H1 (cell line): Measurements from ENCODE around the gene CYP2J2. TPM values are rescaled to one million over a fixed set of nuclear protein-coding genes. Genes with fewer than 3 reads are reported as not detected.

Source experiments
- CTCF ChIA-PET: fragments of 300-600 bp; sonication (Branson Sonifier 250); formaldehyde crosslinking; loops from one replicate; lab custom pipeline; 2021; ENCODE audit not compliant: partially characterized antibody; lab: Charles Lee
- POLR2A ChIA-PET: fragments of 300-600 bp; sonication (Branson Sonifier 250); formaldehyde crosslinking; loops from one replicate; lab custom pipeline; 2021; ENCODE audit warnings: inconsistent platforms; ENCODE audit not compliant: partially characterized antibody; lab: Charles Lee
- DNase-seq, 2 experiments: peaks; one replicate each; pipeline versions ENCODE4 v3.0.0 to v3.0.0-alpha.2; 2010 to 2022; ENCODE audit warnings: low spot score in 2 of 2, low read depth in 1 of 2, mixed read lengths in 1 of 2
- FAIRE-seq: peaks from 2 replicates; lab custom pipeline; 2011; peaks lifted over from hg19 to GRCh38; lab: Jason Lieb, UNC
- H2AFZ ChIP-seq: 2 replicates; pipeline ENCODE4 v1.8.1; 2012; ENCODE audit warnings: low read length, inconsistent platforms
- H2AK5ac ChIP-seq: 2 replicates; pipeline ENCODE4 v1.6.1; 2013; ENCODE audit warnings: low read depth, low read length
- H2BK120ac ChIP-seq: replicated peaks from 2 replicates; pipeline ENCODE3; 2013; ENCODE audit warnings: low read depth, low read length, inconsistent platforms
- H2BK12ac ChIP-seq: 2 replicates; pipeline ENCODE4 v1.6.1; 2013; ENCODE audit warnings: low read depth, low read length
- H2BK15ac ChIP-seq: 2 replicates; pipeline ENCODE4 v1.6.1; 2013; ENCODE audit warnings: low read length
- H2BK20ac ChIP-seq: 2 replicates; pipeline ENCODE4 v1.6.1; 2013; ENCODE audit warnings: low read length
- H2BK5ac ChIP-seq: 2 replicates; pipeline ENCODE4 v1.6.1; 2013; ENCODE audit warnings: low read depth, low read length
- H3K14ac ChIP-seq: 2 replicates; pipeline ENCODE4 v1.6.1; 2013; ENCODE audit warnings: inconsistent platforms; ENCODE audit not compliant: insufficient read length
- H3K18ac ChIP-seq: 2 replicates; pipeline ENCODE4 v1.6.1; 2013; ENCODE audit warnings: low read length; ENCODE audit errors: extremely low read depth
- H3K23ac ChIP-seq: 2 replicates; pipeline ENCODE4 v1.6.1; 2013; ENCODE audit warnings: inconsistent platforms; ENCODE audit not compliant: insufficient read length
- H3K23me2 ChIP-seq: 2 replicates; pipeline ENCODE4 v1.6.1; 2013; ENCODE audit warnings: low read depth, low read length
- H3K27ac ChIP-seq: 2 replicates; pipeline ENCODE4 v1.6.1; 2011; ENCODE audit warnings: low read depth, low read length, inconsistent platforms
- H3K27me3 ChIP-seq, 4 experiments: replicated peaks in 1 of 4; 1 replicate in 1 of 4; 2 replicates in 3 of 4; pipeline versions ENCODE4 v1.6.1 to v1.8.1; 2011 to 2013; ENCODE audit warnings: low read length in 3 of 4, mild to moderate bottlenecking in 3 of 4, inconsistent platforms in 2 of 4, mixed read lengths in 2 of 4, moderate library complexity in 1 of 4; ENCODE audit not compliant: control insufficient read depth in 3 of 4, insufficient read depth in 3 of 4; ENCODE audit errors: extremely low read depth in 1 of 4
- H3K36me3 ChIP-seq, 4 experiments: 2 replicates each; pipeline versions ENCODE4 v1.6.1 to v1.8.1; 2011 to 2013; ENCODE audit warnings: mild to moderate bottlenecking in 4 of 4, low read length in 3 of 4, moderate library complexity in 2 of 4, control low read depth in 1 of 4, inconsistent platforms in 1 of 4; ENCODE audit not compliant: insufficient read depth in 4 of 4, control insufficient read depth in 2 of 4
- H3K4ac ChIP-seq: replicated peaks from 2 replicates; pipeline ENCODE3; 2013; ENCODE audit warnings: low read length, low read depth, mixed read lengths, inconsistent platforms; ENCODE audit not compliant: insufficient read length
- H3K4me1 ChIP-seq, 4 experiments: replicated peaks in 1 of 4; 1 replicate in 1 of 4; 2 replicates in 3 of 4; pipeline versions ENCODE4 v1.6.1 to v1.8.1; 2011 to 2013; ENCODE audit warnings: low read length in 3 of 4, inconsistent platforms in 2 of 4, mixed read lengths in 1 of 4; ENCODE audit not compliant: insufficient read depth in 4 of 4, control insufficient read depth in 3 of 4
- H3K4me2 ChIP-seq, 2 experiments: 2 replicates each; pipeline versions ENCODE4 v1.6.1 to v1.8.1; 2011 to 2013; ENCODE audit warnings: low read depth in 2 of 2, low read length in 2 of 2, control low read depth in 1 of 2, inconsistent platforms in 1 of 2, mild to moderate bottlenecking in 1 of 2; ENCODE audit not compliant: insufficient read depth in 1 of 2
- H3K4me3 ChIP-seq, 4 experiments: fragments of 200-600, 300-600 bp in 1 of 4; sonication (generic), shearing (Covaris generic), sonication (Bioruptor Twin) in 1 of 4; 2 replicates each; pipeline versions ENCODE4 v1.5.1 to v1.8.1; 2011 to 2016; ENCODE audit warnings: low read length in 4 of 4, low read depth in 3 of 4, control low read depth in 2 of 4, inconsistent platforms in 2 of 4, mild to moderate bottlenecking in 2 of 4, mixed read lengths in 1 of 4, moderate library complexity in 1 of 4; ENCODE audit not compliant: insufficient read depth in 2 of 4; ENCODE audit errors: extremely low read depth in 1 of 4
- H3K56ac ChIP-seq: replicated peaks from 2 replicates; pipeline ENCODE3; 2013; ENCODE audit warnings: low read depth, mild to moderate bottlenecking, mixed read lengths, low read length, inconsistent platforms; ENCODE audit not compliant: insufficient read length
- H3K79me1 ChIP-seq: 2 replicates; pipeline ENCODE4 v1.6.1; 2013; ENCODE audit warnings: low read depth, low read length, control low read depth
- H3K79me2 ChIP-seq, 2 experiments: 2 replicates each; pipeline versions ENCODE4 v1.6.1 to v1.8.1; 2012 to 2013; ENCODE audit warnings: low read length in 2 of 2, mild to moderate bottlenecking in 2 of 2, inconsistent platforms in 1 of 2; ENCODE audit not compliant: insufficient read depth in 2 of 2, control insufficient read depth in 1 of 2
- H3K9ac ChIP-seq, 4 experiments: replicated peaks in 1 of 4; 1 replicate in 1 of 4; 2 replicates in 3 of 4; pipeline versions ENCODE4 v1.6.1 to v1.8.1; 2011 to 2013; ENCODE audit warnings: low read depth in 3 of 4, low read length in 3 of 4, control low read depth in 2 of 4, mild to moderate bottlenecking in 2 of 4, moderate library complexity in 2 of 4, inconsistent platforms in 1 of 4; ENCODE audit errors: extremely low read depth in 1 of 4
- H3K9me3 ChIP-seq, 2 experiments: 2 replicates each; pipeline versions ENCODE4 v1.6.1 to v1.8.1; 2012 to 2013; ENCODE audit warnings: mild to moderate bottlenecking in 2 of 2, moderate library complexity in 2 of 2, control low read depth in 1 of 2, inconsistent platforms in 1 of 2, low read depth in 1 of 2, low read length in 1 of 2, mixed read lengths in 1 of 2; ENCODE audit not compliant: insufficient read depth in 2 of 2
- H4K20me1 ChIP-seq, 2 experiments: replicated peaks in 1 of 2; 2 replicates each; pipeline versions ENCODE3 to v1.8.1; 2011 to 2013; ENCODE audit warnings: inconsistent platforms in 2 of 2, low read length in 2 of 2, mild to moderate bottlenecking in 1 of 2; ENCODE audit not compliant: insufficient read depth in 2 of 2, control insufficient read depth in 1 of 2
- H4K5ac ChIP-seq: 2 replicates; pipeline ENCODE4 v1.6.1; 2013; ENCODE audit warnings: low read length, low read depth, mixed read lengths, inconsistent platforms; ENCODE audit not compliant: insufficient read length
- H4K8ac ChIP-seq: 2 replicates; pipeline ENCODE4 v1.8.0; 2013; ENCODE audit warnings: mild to moderate bottlenecking, moderate library complexity, low read length, inconsistent platforms; ENCODE audit not compliant: insufficient read depth; ENCODE audit errors: extremely low read depth
- H4K91ac ChIP-seq: replicated peaks from 2 replicates; pipeline ENCODE3; 2013; ENCODE audit warnings: low read length, mixed read lengths, inconsistent platforms; ENCODE audit not compliant: insufficient read length
- CEBPB ChIP-seq: IDR thresholded peaks from 2 replicates; pipeline ENCODE4 v1.6.1; 2012; ENCODE audit warnings: low read depth, low read length
- CTCF ChIP-seq, 3 experiments: IDR thresholded peaks; 1 replicate in 2 of 3; 2 replicates in 1 of 3; pipeline versions ENCODE4 v1.5.1 to v1.6.1; 2011; ENCODE audit warnings: low read length in 3 of 3, mild to moderate bottlenecking in 3 of 3, inconsistent platforms in 2 of 3, low read depth in 1 of 3, moderate library complexity in 1 of 3; ENCODE audit not compliant: insufficient read depth in 1 of 3; ENCODE audit errors: control extremely low read depth in 1 of 3
- EP300 ChIP-seq, 2 experiments: IDR thresholded peaks; 1 replicate in 1 of 2; 2 replicates in 1 of 2; pipeline ENCODE4 v1.6.1; 2011 to 2012; ENCODE audit warnings: low read depth in 2 of 2, low read length in 2 of 2, mild to moderate bottlenecking in 2 of 2, borderline replicate concordance in 1 of 2, inconsistent platforms in 1 of 2, moderate library complexity in 1 of 2
- GTF2F1 ChIP-seq: IDR thresholded peaks from 2 replicates; pipeline ENCODE4 v1.6.1; 2012; ENCODE audit warnings: low read depth, low read length, improper control_type of control experiment, borderline replicate concordance
- POU5F1 ChIP-seq: IDR thresholded peaks from 2 replicates; pipeline ENCODE4 v1.6.1; 2011; ENCODE audit warnings: low read depth, mild to moderate bottlenecking, low read length, moderate library complexity
- RAD21 ChIP-seq, 2 experiments: IDR thresholded peaks in 1 of 2; conservative IDR thresholded peaks in 1 of 2; 2 replicates each; pipeline ENCODE4 v1.6.1; 2011; ENCODE audit warnings: low read depth in 2 of 2, low read length in 2 of 2, improper control_type of control experiment in 1 of 2, inconsistent platforms in 1 of 2, mild to moderate bottlenecking in 1 of 2, moderate library complexity in 1 of 2
- TBP ChIP-seq: IDR thresholded peaks from 2 replicates; pipeline ENCODE4 v1.6.1; 2011; ENCODE audit warnings: low read depth, low read length, improper control_type of control experiment
- YY1 ChIP-seq: IDR thresholded peaks from 2 replicates; pipeline ENCODE4 v1.6.1; 2011; ENCODE audit warnings: low read depth, mild to moderate bottlenecking, low read length
- ZNF274 ChIP-seq: IDR thresholded peaks from 2 replicates; pipeline ENCODE4 v1.7.0; 2012; ENCODE audit warnings: low read length, borderline replicate concordance; ENCODE audit errors: extremely low read depth
- WGBS, 2 experiments: shearing (Covaris generic) in 1 of 2; methylation state at CpG; one replicate each; pipeline versions ENCODE4 v1.1.6 to v1.1.7; 2013 to 2015; ENCODE audit warnings: low lambda C conversion rate in 2 of 2, mixed read lengths in 2 of 2, inconsistent platforms in 1 of 2, low coverage in 1 of 2, missing lambda C conversion rate in 1 of 2; ENCODE audit not compliant: insufficient replicate concordance in 2 of 2, insufficient coverage in 1 of 2, insufficient read length in 1 of 2; ENCODE audit errors: extremely low coverage in 1 of 2, missing lambda C conversion rate in 1 of 2; 5-methylcytosine and 5-hydroxymethylcytosine counted together
- polyA plus RNA-seq, 7 experiments: library from polyadenylated mRNA; depleted of rRNA in 3 of 7; stranded (reverse) in 5 of 7; unstranded in 2 of 7; fragments of >200 nt in 5 of 7; fragments of 200-250 nt in 2 of 7; gene quantifications; 1 replicate in 5 of 7; 2 replicates in 1 of 7; 4 replicates in 1 of 7; pipeline versions ENCODE4 v1.2.1 to v1.2.3, GENCODE V29; 2011 to 2013; ENCODE audit warnings: missing spikeins in 2 of 7, mixed read lengths in 2 of 7
- total RNA-seq: library from RNA; stranded (reverse); fragmentation: NEBNext Ultra II Directional; extraction: Animal tissue kit (Norgen Biotek cat#: 25700); gene quantifications from 2 replicates; pipeline ENCODE4 v1.2.1, GENCODE V29; 2021

Gene CYP2J2
- total and polyA plus RNA-seq, 2 of the 8 experiments (the other 6 are each of a cell fraction or from before 2014, with no cell fraction given): 0.59 to 2.1 TPM

GRCh38 chr1:59879574-59879973 is 47.0 kb downstream of the CYP2J2 start:
- H3K27ac ChIP-seq: no peak overlapping the region

More at GRCh38 chr1:59879574-59879973, 47.0 kb downstream of the CYP2J2 start:
- Histone ChIP-seq H3K36me3 (no peaks in the 10 kb centered on the region), H4K5ac (no peak overlapping the region), H3K4ac (no peak overlapping the region), H4K91ac (no peak overlapping the region), H4K20me1 (no peaks in the 10 kb centered on the region), H3K14ac (no peak overlapping the region), H2AK5ac (no peak overlapping the region), H4K8ac (no peak overlapping the region), H3K79me2 (no peaks in the 10 kb centered on the region), H2BK15ac (no peak overlapping the region), H2BK20ac (no peak overlapping the region), H3K9ac (no peak overlapping the region), H3K4me1 (no peaks in the 10 kb centered on the region), H3K23ac (no peak overlapping the region), H3K27me3 (no peaks in the 10 kb centered on the region), H3K9me3 (no peaks in the 10 kb centered on the region), H2BK5ac (no peak overlapping the region), H2AFZ (no peak overlapping the region), H3K4me3 (no peak overlapping the region), H2BK120ac (no peak overlapping the region), H2BK12ac (no peak overlapping the region), H3K18ac (no peak overlapping the region), H3K79me1 (no peaks in the 10 kb centered on the region), H3K23me2 (no peaks in the 10 kb centered on the region), H3K4me2 (no peak overlapping the region), H3K56ac (no peak overlapping the region)
- FAIRE-seq: peak; percentile 72
- ChIA-PET CTCF (interaction anchor here (0.6 to 14.4 kb wide), 18 partner anchors 9 to 789 kb away, joined by 3 to 323 read pairs (median 6); no protein-coding TSS in a partner anchor), POLR2A (interaction anchor here (1.5 to 2.2 kb wide), 2 partner anchors 14 to 68 kb away, joined by 3 to 7 read pairs; no protein-coding TSS in a partner anchor)
- WGBS, 2 experiments: 22% methylated on average over 3 of the region's 5 CpGs; no CpG with 5 or more reads in 1 of the 2 experiments
- DNase-seq: peak in 1 of 2 experiments; percentile 75
- TF ChIP-seq CEBPB (no peak), TBP (no peak), YY1 (peak; percentile 60), EP300 (IDR thresholded peaks at IDR 0.05; ENCODE audit: borderline replicate concordance in 1 of 2, low read depth in 2 of 2, low read length in 2 of 2) (no peak), GTF2F1 (no peak), ZNF274 (no peak), CTCF (IDR thresholded peaks at IDR 0.05; ENCODE audit: control extremely low read depth in 1 of 3, insufficient read depth in 1 of 3, low read depth in 1 of 3, low read length in 3 of 3) (peak; percentile 45 to 73 (median 71)), POU5F1 (no peak), RAD21 (IDR thresholded peaks at IDR 0.05 in 1 of 2, conservative IDR thresholded peaks at IDR 0.05 in 1 of 2; ENCODE audit: low read depth in 2 of 2, low read length in 2 of 2) (peak; percentile 81 to 82)
